OCI-LY7 (cell line): ENCODE measurements around the gene DDIT4. TPM values are rescaled to one million over a fixed set of nuclear protein-coding genes. Genes with fewer than 3 reads are reported as not detected.

Source experiments
- BruUV-seq: library from RNA; stranded (reverse); fragments of 400-500 nt; replicated peaks from 2 replicates; lab custom pipeline; 2021; lab: Mats Ljungman, UMichigan
- CTCF ChIA-PET: fragments of 300-600 bp; sonication (Branson Sonifier 250); formaldehyde crosslinking; loops from one replicate; lab custom pipeline; 2022; ENCODE audit warnings: antibody characterized with exemption; ENCODE audit not compliant: unreplicated experiment; lab: Charles Lee
- POLR2A ChIA-PET: fragments of 300-600 bp; sonication (Branson Sonifier 250); formaldehyde crosslinking; loops from one replicate; lab custom pipeline; 2022; ENCODE audit warnings: antibody characterized with exemption; lab: Charles Lee
- DNase-seq: peaks from one replicate; pipeline ENCODE4 v3.0.0-alpha.2; 2015; ENCODE audit warnings: low spot score
- H2AFZ ChIP-seq: fragments of 200-600 bp; sonication (generic), shearing (Covaris generic); 2 replicates; pipeline ENCODE4 v1.6.1; 2014; ENCODE audit warnings: mild to moderate bottlenecking, antibody characterized with exemption, low read length, moderate library complexity
- H3K27ac ChIP-seq: fragments of 200-600 bp; sonication (generic); 2 replicates; pipeline ENCODE4 v1.5.1; 2014; ENCODE audit warnings: mixed run types, low read depth, mild to moderate bottlenecking, moderate library complexity, low read length, inconsistent platforms; ENCODE audit not compliant: poor library complexity, severe bottlenecking
- H3K36me3 ChIP-seq: fragments of 200-600 bp; sonication (generic); 2 replicates; pipeline ENCODE4 v1.6.1; 2014; ENCODE audit warnings: mild to moderate bottlenecking, antibody characterized with exemption, low read length, moderate library complexity, mixed read lengths; ENCODE audit not compliant: insufficient read depth
- H3K4me1 ChIP-seq: fragments of 200-600 bp; sonication (generic); 2 replicates; pipeline ENCODE4 v1.5.1; 2014; ENCODE audit warnings: mild to moderate bottlenecking, low read length; ENCODE audit not compliant: insufficient read depth, poor library complexity, severe bottlenecking
- H3K4me2 ChIP-seq: fragments of 200-600 bp; sonication (generic); 2 replicates; pipeline ENCODE4 v1.6.1; 2014; ENCODE audit warnings: mild to moderate bottlenecking, low read length
- H3K4me3 ChIP-seq: fragments of 200-600 bp; sonication (generic); 2 replicates; pipeline ENCODE4 v1.5.1; 2014; ENCODE audit warnings: mild to moderate bottlenecking, low read depth, low read length; ENCODE audit not compliant: poor library complexity, severe bottlenecking
- H3K79me2 ChIP-seq: fragments of 200-600 bp; sonication (generic); 2 replicates; pipeline ENCODE4 v1.6.1; 2016; ENCODE audit warnings: low read depth, mild to moderate bottlenecking, low read length, moderate library complexity, mixed read lengths; ENCODE audit not compliant: insufficient read depth
- H3K9me2 ChIP-seq: fragments of 200-600 bp; sonication (generic); 2 replicates; pipeline ENCODE4 v1.6.1; 2016; ENCODE audit warnings: mild to moderate bottlenecking, low read length, mixed read lengths; ENCODE audit not compliant: insufficient read depth
- H3K9me3 ChIP-seq: fragments of 200-600 bp; sonication (generic); 2 replicates; pipeline ENCODE4 v1.6.1; 2014; ENCODE audit warnings: mild to moderate bottlenecking, mixed run types, low read length, mixed read lengths
- H4K20me1 ChIP-seq: fragments of 200-600 bp; sonication (generic); 2 replicates; pipeline ENCODE4 v1.6.1; 2014; ENCODE audit warnings: mild to moderate bottlenecking, antibody characterized with exemption, low read length, moderate library complexity, mixed read lengths; ENCODE audit not compliant: insufficient read depth
- CTCF ChIP-seq: fragments of 200-600 bp; sonication (generic); conservative IDR thresholded peaks from 2 replicates; pipeline ENCODE4 v1.5.1; 2014; ENCODE audit warnings: mild to moderate bottlenecking, antibody characterized with exemption, low read length, moderate library complexity, mixed read lengths
- EZH2phosphoT487 ChIP-seq: fragments of 200-600 bp; sonication (generic); IDR thresholded peaks from 2 replicates; pipeline ENCODE4 v1.6.1; 2018; ENCODE audit warnings: low read depth, borderline replicate concordance, mild to moderate bottlenecking, mixed run types, antibody characterized with exemption, low read length, moderate library complexity, mixed read lengths
- intact Hi-C: fragments of 100-400 bp; cut with micrococcal nuclease; formaldehyde crosslinking; loops from one replicate; pipeline ENCODE4 v1.10.0; 2022; ENCODE audit not compliant: unreplicated experiment
- total RNA-seq, 2 experiments: library from RNA; depleted of rRNA in 1 of 2; stranded (reverse); fragments of >200 nt in 1 of 2; shearing (Covaris generic) in 1 of 2; gene quantifications; 2 replicates each; pipeline ENCODE4 v1.2.3, GENCODE V29; 2014 to 2022

The DDIT4 gene
- total RNA-seq, 2 experiments from 2014 or later, result 91.8 to 102 TPM

DNA sequence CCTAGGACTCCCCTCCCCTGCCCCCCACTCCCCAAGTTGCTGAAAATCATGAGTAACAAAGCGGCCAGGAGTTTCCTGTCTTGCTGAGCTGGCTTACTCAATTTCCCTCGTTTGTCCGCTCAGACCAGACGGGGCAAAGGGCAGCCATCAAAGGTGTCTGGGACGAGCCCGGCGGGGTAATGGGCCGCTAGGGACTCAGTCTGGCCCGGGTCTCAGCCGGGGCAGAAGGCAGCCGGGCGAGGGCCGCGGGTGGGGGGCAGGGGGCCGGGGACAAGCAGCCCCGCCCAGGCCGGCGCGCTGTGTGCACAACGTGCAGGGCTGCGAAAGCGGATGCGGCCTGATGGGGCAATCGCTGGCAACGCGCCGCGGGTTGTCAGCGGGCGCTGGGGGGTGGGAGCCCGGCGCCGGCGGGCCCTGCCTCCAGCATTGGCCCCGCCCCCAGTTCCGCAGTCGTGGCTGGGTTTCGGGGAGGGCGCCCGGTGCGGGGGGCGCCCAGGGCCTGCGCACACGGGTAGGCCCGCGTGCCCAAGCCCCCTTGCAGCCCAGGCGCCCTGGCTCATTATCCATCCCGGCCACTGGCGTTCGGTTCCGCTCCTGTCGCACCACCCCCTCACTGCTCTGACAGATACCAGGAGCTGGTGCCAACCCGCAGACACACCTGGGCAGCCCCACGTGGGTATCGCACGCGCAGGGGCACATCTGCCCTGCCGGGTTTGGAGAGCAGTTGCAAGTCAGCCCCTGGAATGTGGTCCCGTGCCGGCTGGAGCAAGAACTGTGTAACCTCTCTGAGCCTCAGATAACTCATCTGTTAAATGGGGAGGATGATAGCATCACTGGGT lies 45.9 kb downstream of the DDIT4 start:
- DNase-seq, result peak; percentile 95

DNA sequence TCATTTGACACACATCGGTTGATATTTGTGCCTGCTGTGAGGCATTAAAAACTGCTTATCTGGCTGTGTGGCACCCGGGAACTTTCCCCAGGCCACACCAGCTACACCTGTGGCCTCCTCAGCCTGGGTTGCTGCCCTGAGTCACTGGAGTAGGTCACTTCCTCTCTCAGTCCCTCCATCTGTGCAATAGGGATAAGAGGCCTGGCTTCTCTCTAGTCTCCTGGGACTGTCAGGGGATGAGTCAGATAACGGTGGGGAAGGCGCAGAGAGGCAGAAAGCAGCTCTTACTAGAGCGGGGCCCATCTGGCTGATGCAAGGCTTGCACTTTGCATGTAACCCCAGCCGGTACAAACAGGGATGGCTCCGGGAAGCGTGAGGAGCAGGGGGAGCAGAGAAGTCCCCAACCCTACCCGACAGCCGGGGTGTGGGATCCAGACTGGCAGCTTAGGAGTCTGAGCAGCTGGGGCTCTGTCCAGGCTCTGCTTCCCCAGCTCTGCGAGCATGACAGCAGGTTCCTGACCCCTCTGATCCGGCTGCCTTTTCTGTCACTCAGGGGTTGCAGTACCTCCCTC lies 47.0 kb downstream of the DDIT4 start:
- CTCF ChIA-PET, result interaction anchor here (0.6 to 2.4 kb wide), 6 partner anchors 9 to 47 kb away, joined by 3 to 7 read pairs (median 4); partner anchors contain the start of gene DDIT4
- H3K4me2 ChIP-seq, result peak overlapping the region; percentile 82
- no peaks in the 10 kb centered on the region for H3K36me3 ChIP-seq
- no peaks in the 10 kb centered on the region for H3K9me2 ChIP-seq
- peak; percentile 99 for DNase-seq
- H2AFZ ChIP-seq, result peak overlapping the region; percentile 9; the same call in 1 of the 2 replicates
- POLR2A ChIA-PET, result interaction anchor here (0.6 to 6.4 kb wide), 18 partner anchors 9 to 608 kb away, joined by 3 to 91 read pairs (median 8); partner anchors contain the start of genes ASCC1 and DDIT4
- TF ChIP-seq CTCF, result no peak
- no peak for TF ChIP-seq EZH2phosphoT487
- no TSS peak for BruUV-seq
- H3K4me1 ChIP-seq, result peaks cover 80% of the 10 kb centered on the region
- no peaks in the 10 kb centered on the region for H3K9me3 ChIP-seq
- no peaks in the 10 kb centered on the region for H3K79me2 ChIP-seq
- H3K4me3 ChIP-seq, result peak overlapping the region; percentile 66
- intact Hi-C loops, result loop anchor here (1.0 kb wide), 5 partner anchors 11 to 72 kb away; partner anchors contain the start of gene DDIT4
- peak overlapping the region; percentile 97 for H3K27ac ChIP-seq
- H4K20me1 ChIP-seq, result no peaks in the 10 kb centered on the region

More for the DNA sequence above, 45.9 kb downstream of the DDIT4 start:
- intact Hi-C loops, result loop anchor here (1.0 to 10.0 kb wide), 6 partner anchors 12 to 465 kb away; partner anchors contain the start of genes DDIT4 and PSAP
- CTCF ChIA-PET, result interaction anchor here (0.6 to 2.4 kb wide), 5 partner anchors 12 to 1996 kb away, joined by 3 to 12 read pairs (median 7); partner anchors contain the start of gene DDIT4
- H3K4me1 ChIP-seq, result peaks cover 82% of the 10 kb centered on the region
- peak overlapping the region; percentile 66 for H3K4me3 ChIP-seq
- H3K27ac ChIP-seq, result peak overlapping the region; percentile 97
- H2AFZ ChIP-seq, result peak overlapping the region; percentile 57
- H4K20me1 ChIP-seq, result no peaks in the 10 kb centered on the region
- no peaks in the 10 kb centered on the region for H3K79me2 ChIP-seq
- POLR2A ChIA-PET, result interaction anchor here (0.6 to 6.4 kb wide), 16 partner anchors 10 to 1758 kb away, joined by 3 to 91 read pairs (median 10); partner anchors contain the start of gene DDIT4
- no peaks in the 10 kb centered on the region for H3K36me3 ChIP-seq
- TF ChIP-seq EZH2phosphoT487, result no peak
- 0 out of 2 replicates have a peak, but pooled peaks have one; percentile 12 for TF ChIP-seq CTCF
- H3K9me3 ChIP-seq, result no peaks in the 10 kb centered on the region
- no peaks in the 10 kb centered on the region for H3K9me2 ChIP-seq
- peak overlapping the region; percentile 82 for H3K4me2 ChIP-seq
- no TSS peak for BruUV-seq
